Left colon (tissue), 2 donors: ENCODE data around the gene EXTL2. TPM values are rescaled to one million over a fixed set of nuclear protein-coding genes. Genes with fewer than 3 reads are reported as not detected.

Source experiments
- total RNA-seq, 2 donors: library from RNA; stranded (reverse); fragmentation: NEBNext Ultra II Directional; extraction: Animal tissue kit (Norgen Biotek cat#: 25700); gene quantifications; one replicate each; pipeline ENCODE4 v1.2.1, GENCODE V29; 2021
- donor health status: DM: no; HTN: no; CAD: no.
- donor health status: DM: yes; HTN: yes; CAD: no.

The EXTL2 gene
- total RNA-seq, 2 donors from 2014 or later: 3.6 to 5.5 TPM

Other genes with a start within 250 kb of the EXTL2 start
- 1 to 10 TPM; 2.4 to 6.6 TPM for gene VCAM1, start 175.1 kb downstream of the EXTL2 start, total RNA-seq
- 10 to 100 TPM; 33.2 to 36.9 TPM for gene SLC30A7, start 1.2 kb upstream of the EXTL2 start, total RNA-seq
- 10 to 100 TPM; 16.7 to 19.0 TPM for gene DPH5, start 130.9 kb upstream of the EXTL2 start, total RNA-seq